SU-DHL-6 (cell line): Measurements from ENCODE around the gene CHN1.

Source experiments
- H2AFZ ChIP-seq: fragments of 200-600 bp; sonication (generic); 2 replicates; pipeline ENCODE4 v1.6.1; 2014; ENCODE audit warnings: low read depth, mild to moderate bottlenecking, moderate library complexity, mixed read lengths, antibody characterized with exemption, low read length; ENCODE audit not compliant: severe bottlenecking
- H3F3A ChIP-seq: fragments of 200-600 bp; shearing (Covaris generic); 2 replicates; pipeline ENCODE4 v1.6.0; 2016; ENCODE audit warnings: antibody characterized with exemption, mild to moderate bottlenecking; ENCODE audit not compliant: insufficient read depth
- H3K27ac ChIP-seq: fragments of 200-600 bp; sonication (generic); 2 replicates; pipeline ENCODE4 v1.5.1; 2016; ENCODE audit warnings: low read depth, mild to moderate bottlenecking, low read length, moderate library complexity, mixed read lengths
- H3K27me3 ChIP-seq: fragments of 200-600 bp; sonication (generic), shearing (Covaris generic); 2 replicates; pipeline ENCODE4 v1.6.0; 2014; ENCODE audit warnings: mild to moderate bottlenecking, low read length
- H3K36me3 ChIP-seq: fragments of 200-600 bp; sonication (generic); 2 replicates; pipeline ENCODE4 v1.6.1; 2014; ENCODE audit warnings: mild to moderate bottlenecking, low read length, mixed read lengths
- H3K4me2 ChIP-seq: fragments of 300-600, 200-600 bp; shearing (Covaris generic), sonication (generic); 2 replicates; pipeline ENCODE4 v1.6.0; 2014; ENCODE audit warnings: low read length, low read depth, mild to moderate bottlenecking; ENCODE audit not compliant: poor library complexity, severe bottlenecking
- H3K4me3 ChIP-seq: fragments of 200-600 bp; sonication (generic); 2 replicates; pipeline ENCODE4 v1.5.1; 2014; ENCODE audit warnings: antibody characterized with exemption, low read length, mild to moderate bottlenecking, mixed read lengths; ENCODE audit not compliant: insufficient read depth, poor library complexity, severe bottlenecking
- H3K79me2 ChIP-seq: fragments of 200-600 bp; sonication (generic); 2 replicates; pipeline ENCODE4 v1.6.1; 2014; ENCODE audit warnings: mild to moderate bottlenecking, low read length, moderate library complexity; ENCODE audit not compliant: insufficient read depth
- H3K9ac ChIP-seq: fragments of 200-600 bp; sonication (generic); 2 replicates; pipeline ENCODE4 v1.7.0; 2014; ENCODE audit warnings: mild to moderate bottlenecking, low read length
- H3K9me2 ChIP-seq: fragments of 200-600 bp; sonication (generic); replicated peaks from 2 replicates; pipeline ENCODE4 v1.6.1; 2014; ENCODE audit warnings: low read length; ENCODE audit not compliant: insufficient read depth
- H3K9me3 ChIP-seq: fragments of 200-600 bp; sonication (generic); 2 replicates; pipeline ENCODE4 v1.6.1; 2014; ENCODE audit warnings: low read length, mixed read lengths; ENCODE audit not compliant: insufficient read depth
- H4K20me1 ChIP-seq: fragments of 200-600 bp; sonication (generic); 2 replicates; pipeline ENCODE4 v1.6.1; 2014; ENCODE audit warnings: low read depth, mild to moderate bottlenecking, antibody characterized with exemption, low read length, moderate library complexity, mixed read lengths
- CTCF ChIP-seq: fragments of 200-600 bp; sonication (generic); IDR thresholded peaks from one replicate; pipeline ENCODE4 v1.5.1; 2017; ENCODE audit warnings: antibody characterized with exemption, mild to moderate bottlenecking, low read length, moderate library complexity; ENCODE audit not compliant: insufficient read depth, poor library complexity, severe bottlenecking
- EZH2phosphoT487 ChIP-seq: fragments of 200-600 bp; sonication (generic), shearing (Covaris generic); conservative IDR thresholded peaks from 2 replicates; pipeline ENCODE4 v1.6.1; 2018; ENCODE audit warnings: mild to moderate bottlenecking, antibody characterized with exemption, low read length, moderate library complexity, mixed read lengths

The CHN1 gene

GRCh38 chr2:174760845-174761473 is 244.2 kb downstream of the CHN1 start:
- H3K27me3 ChIP-seq: no peaks in the 10 kb centered on the region
- no peaks in the 10 kb centered on the region for H4K20me1 ChIP-seq
- H3K9me2 ChIP-seq: no peaks in the 10 kb centered on the region
- no peak overlapping the region for H3K27ac ChIP-seq
- no peak overlapping the region for H3K4me3 ChIP-seq
- H3K9ac ChIP-seq: no peak overlapping the region
- H2AFZ ChIP-seq: no peak overlapping the region
- TF ChIP-seq CTCF (no peak), EZH2phosphoT487 (no peak)
- no peaks in the 10 kb centered on the region for H3K9me3 ChIP-seq
- no peaks in the 10 kb centered on the region for H3K79me2 ChIP-seq
- H3K36me3 ChIP-seq: no peaks in the 10 kb centered on the region
- H3F3A ChIP-seq: no peaks in the 10 kb centered on the region
- H3K4me2 ChIP-seq: no peak overlapping the region

- Histone ChIP-seq H3F3A (no peaks in the 10 kb centered on the region), H3K27me3 (no peaks in the 10 kb centered on the region), H3K9me2 (no peaks in the 10 kb centered on the region), H3K9ac (no peak overlapping the region), H3K79me2 (no peaks in the 10 kb centered on the region), H3K4me3 (no peak overlapping the region), H3K36me3 (no peaks in the 10 kb centered on the region), H3K4me2 (no peak overlapping the region), H3K9me3 (no peaks in the 10 kb centered on the region), H4K20me1 (no peaks in the 10 kb centered on the region), H2AFZ (no peak overlapping the region), H3K27ac (no peak overlapping the region)
- TF ChIP-seq CTCF (no peak), EZH2phosphoT487 (no peak)
Measured at GRCh38 chr2:174759381-174760065, 245.7 kb downstream of the CHN1 start.

- TF ChIP-seq EZH2phosphoT487: no peak
- no peak for TF ChIP-seq CTCF
- H3K9me2 ChIP-seq: no peaks in the 10 kb centered on the region
- no peaks in the 10 kb centered on the region for H3K79me2 ChIP-seq
- no peak overlapping the region for H3K9ac ChIP-seq
- peaks cover 10% of the 10 kb centered on the region for H3F3A ChIP-seq
- H4K20me1 ChIP-seq: no peaks in the 10 kb centered on the region
- no peaks in the 10 kb centered on the region for H3K36me3 ChIP-seq
- no peak overlapping the region for H2AFZ ChIP-seq
- H3K4me3 ChIP-seq: no peak overlapping the region
- H3K27me3 ChIP-seq: no peaks in the 10 kb centered on the region
- no peaks in the 10 kb centered on the region for H3K9me3 ChIP-seq
- H3K27ac ChIP-seq: no peak overlapping the region
- no peak overlapping the region for H3K4me2 ChIP-seq
Measured at GRCh38 chr2:174756743-174757142, 248.4 kb downstream of the CHN1 start.
